MCF 10A (cell line): ENCODE data around the gene ANKRD12. TPM values are rescaled to one million over a fixed set of nuclear protein-coding genes. Genes with fewer than 3 reads are reported as not detected.
"Not testable (repeated sequence)": the region's sequence is repeated elsewhere in the genome, so short reads cannot be mapped to it uniquely, and the experiment has no call there.

Experiments
- BruUV-seq: library from RNA; stranded (reverse); fragments of 400-500 nt; replicated peaks from 2 replicates; lab custom pipeline; 2021; lab: Mats Ljungman, UMichigan
- CTCF ChIA-PET: fragments of 300-600 bp; sonication (Branson Sonifier 250); formaldehyde crosslinking; extraction: SDS; loops from one replicate; lab custom pipeline; 2021; ENCODE audit warnings: antibody characterized with exemption, inconsistent platforms; lab: Yijun Ruan, JAX
- POLR2A ChIA-PET: fragments of 300-600, 350-650 bp; sonication (Branson Sonifier 250); formaldehyde crosslinking; extraction: SDS; loops from one replicate; lab custom pipeline; 2020; ENCODE audit warnings: antibody characterized with exemption, inconsistent platforms; lab: Yijun Ruan, JAX
- DNase-seq: peaks from one replicate; pipeline ENCODE4 v3.0.0-alpha.2; 2018; ENCODE audit not compliant: unreplicated experiment
- H3K27ac Mint-ChIP-seq: one replicate; pipeline ENCODE4 v1.8.0; 2022; ENCODE audit warnings: mild to moderate bottlenecking, low read depth, mixed read lengths; ENCODE audit not compliant: unreplicated experiment
- H3K27me3 Mint-ChIP-seq: one replicate; pipeline ENCODE4 v1.8.0; 2022; ENCODE audit warnings: mixed read lengths; ENCODE audit not compliant: insufficient read depth, unreplicated experiment
- H3K36me3 Mint-ChIP-seq: one replicate; pipeline ENCODE4 v1.8.0; 2022; ENCODE audit warnings: mild to moderate bottlenecking, moderate library complexity, mixed read lengths; ENCODE audit not compliant: insufficient read depth, unreplicated experiment
- H3K4me1 Mint-ChIP-seq: one replicate; pipeline ENCODE4 v1.8.0; 2022; ENCODE audit warnings: mixed read lengths; ENCODE audit not compliant: insufficient read depth, unreplicated experiment
- H3K4me3 Mint-ChIP-seq: one replicate; pipeline ENCODE4 v1.8.0; 2022; ENCODE audit warnings: mild to moderate bottlenecking, moderate library complexity, mixed read lengths; ENCODE audit not compliant: unreplicated experiment
- H3K9me3 Mint-ChIP-seq: one replicate; pipeline ENCODE4 v1.8.0; 2022; ENCODE audit warnings: mixed read lengths; ENCODE audit not compliant: unreplicated experiment
- CTCF ChIP-seq: fragments of 200-600 bp; IDR thresholded peaks from one replicate; pipeline ENCODE4 v1.8.0; 2022; ENCODE audit warnings: antibody characterized with exemption, mild to moderate bottlenecking; ENCODE audit not compliant: unreplicated experiment
- intact Hi-C: fragments of 100-400 bp; cut with micrococcal nuclease; formaldehyde crosslinking; loops from 2 replicates; pipeline ENCODE4 v1.14.1; 2022
- total RNA-seq: library from RNA; stranded (reverse); gene quantifications from 2 replicates; pipeline ENCODE4 v1.2.3, GENCODE V29; 2022

Gene ANKRD12
- total RNA-seq, 1 experiment from 2014 or later, result 25.3 TPM

- H3K36me3 Mint-ChIP-seq, result no peaks in the 10 kb centered on the region
- no peak for TF ChIP-seq CTCF
- CTCF ChIA-PET, result interaction anchor here (0.7 to 1.8 kb wide), 3 partner anchors 13 to 475 kb away, joined by 3 to 5 read pairs (median 5); no protein-coding TSS in a partner anchor
- H3K9me3 Mint-ChIP-seq, result peaks cover 17% of the 10 kb centered on the region
- no peak for DNase-seq
- BruUV-seq, result no TSS peak
- POLR2A ChIA-PET, result interaction anchor here (0.6 kb wide), 2 partner anchors 13 to 457 kb away, joined by 3 read pairs; no protein-coding TSS in a partner anchor
- H3K4me3 Mint-ChIP-seq, result no peak overlapping the region
- H3K4me1 Mint-ChIP-seq, result peaks cover 7% of the 10 kb centered on the region
- H3K27me3 Mint-ChIP-seq, result no peaks in the 10 kb centered on the region
- intact Hi-C loops, result no loop called here
- H3K27ac Mint-ChIP-seq, result no peak overlapping the region
Observed at GRCh38 chr18:9160014-9160413, 23.4 kb downstream of the ANKRD12 start.

- H3K4me3 Mint-ChIP-seq, H3K27me3 Mint-ChIP-seq, intact Hi-C loops, H3K4me1 Mint-ChIP-seq, DNase-seq, H3K27ac Mint-ChIP-seq, POLR2A ChIA-PET, H3K36me3 Mint-ChIP-seq, BruUV-seq: not testable (repeated sequence)
- CTCF ChIA-PET, result interaction anchor here (0.7 kb wide), 1 partner anchor 211 kb away, joined by 4 read pairs; no protein-coding TSS in a partner anchor
- H3K9me3 Mint-ChIP-seq, result peaks cover 17% of the 10 kb centered on the region
Observed at GRCh38 chr18:9162663-9163062, 26.1 kb downstream of the ANKRD12 start.

- intact Hi-C loops, H3K27me3 Mint-ChIP-seq, BruUV-seq, H3K4me1 Mint-ChIP-seq, H3K36me3 Mint-ChIP-seq, H3K4me3 Mint-ChIP-seq, DNase-seq, H3K27ac Mint-ChIP-seq: not testable (repeated sequence)
- peaks cover 17% of the 10 kb centered on the region for H3K9me3 Mint-ChIP-seq
- POLR2A ChIA-PET, result interaction anchor here (0.6 to 0.9 kb wide), 5 partner anchors 25 to 325 kb away, joined by 3 read pairs; no protein-coding TSS in a partner anchor
- CTCF ChIA-PET, result interaction anchor here (1.1 kb wide), 1 partner anchor 16 kb away, joined by 3 read pairs; no protein-coding TSS in a partner anchor
Observed at GRCh38 chr18:9164149-9164548, 27.6 kb downstream of the ANKRD12 start.

GRCh38 chr18:9165883-9166282, 29.3 kb downstream of the ANKRD12 start:
- H3K36me3 Mint-ChIP-seq, BruUV-seq, H3K27ac Mint-ChIP-seq, intact Hi-C loops, H3K27me3 Mint-ChIP-seq, H3K4me1 Mint-ChIP-seq, DNase-seq, H3K4me3 Mint-ChIP-seq, CTCF ChIA-PET, POLR2A ChIA-PET: not testable (repeated sequence)
- H3K9me3 Mint-ChIP-seq, result peaks cover 17% of the 10 kb centered on the region

- POLR2A ChIA-PET, BruUV-seq, H3K4me1 Mint-ChIP-seq, H3K27ac Mint-ChIP-seq, H3K4me3 Mint-ChIP-seq, H3K27me3 Mint-ChIP-seq, CTCF ChIA-PET, H3K9me3 Mint-ChIP-seq, DNase-seq, H3K36me3 Mint-ChIP-seq, intact Hi-C loops: not testable (repeated sequence)
Observed at GRCh38 chr18:9169515-9169914, 32.9 kb downstream of the ANKRD12 start.

- H3K4me1 Mint-ChIP-seq, BruUV-seq, H3K9me3 Mint-ChIP-seq, H3K27me3 Mint-ChIP-seq, H3K27ac Mint-ChIP-seq, H3K4me3 Mint-ChIP-seq, DNase-seq, intact Hi-C loops: not testable (repeated sequence)
- peaks cover 12% of the 10 kb centered on the region for H3K36me3 Mint-ChIP-seq
- ChIA-PET POLR2A (interaction anchor here (0.6 kb wide), 1 partner anchor 1468 kb away, joined by 3 read pairs; no protein-coding TSS in a partner anchor), CTCF (interaction anchor here (1.0 kb wide), 1 partner anchor 9 kb away, joined by 3 read pairs; no protein-coding TSS in a partner anchor)
Observed at GRCh38 chr18:9171919-9172318, 35.3 kb downstream of the ANKRD12 start.
